Progenitor cell of endocrine pancreas (in vitro differentiated cells): ENCODE measurements around the gene NLRC3. TPM values are rescaled to one million over a fixed set of nuclear protein-coding genes. Genes with fewer than 3 reads are reported as not detected.
A peak's percentile ranks its signal among the peaks of the same experiment; 100 is the strongest.

Experiments
- DNase-seq: peaks from one replicate; pipeline ENCODE4 v3.0.0; 2021; ENCODE audit warnings: low spot score; ENCODE audit not compliant: unreplicated experiment
- H3K27ac Mint-ChIP-seq: 2 replicates; pipeline ENCODE4 v1.8.0; 2021; ENCODE audit warnings: mild to moderate bottlenecking, moderate library complexity, mixed read lengths
- H3K27me3 Mint-ChIP-seq: 2 replicates; pipeline ENCODE4 v1.8.0; 2021; ENCODE audit warnings: mixed read lengths
- H3K36me3 Mint-ChIP-seq: 2 replicates; pipeline ENCODE4 v1.8.0; 2022; ENCODE audit warnings: mixed read lengths; ENCODE audit not compliant: insufficient read depth
- H3K4me1 Mint-ChIP-seq: 2 replicates; pipeline ENCODE4 v1.8.0; 2021; ENCODE audit warnings: low read depth, mixed read lengths
- H3K4me3 Mint-ChIP-seq: 2 replicates; pipeline ENCODE4 v1.8.0; 2021; ENCODE audit warnings: low read depth, mild to moderate bottlenecking, moderate library complexity, mixed read lengths
- H3K9me3 Mint-ChIP-seq: 2 replicates; pipeline ENCODE4 v1.8.0; 2021; ENCODE audit warnings: low read depth, mixed read lengths
- CTCF ChIP-seq: fragments of 200-600 bp; sonication (generic); IDR thresholded peaks from one replicate; pipeline ENCODE4 v1.5.0; 2021; ENCODE audit warnings: antibody characterized with exemption, mild to moderate bottlenecking; ENCODE audit not compliant: unreplicated experiment
- total RNA-seq: library from RNA; stranded (reverse); gene quantifications from 2 replicates; pipeline ENCODE4 v1.2.1, GENCODE V29; 2021

The NLRC3 gene
- total RNA-seq, 1 donor from 2014 or later = 0.14 TPM

DNA sequence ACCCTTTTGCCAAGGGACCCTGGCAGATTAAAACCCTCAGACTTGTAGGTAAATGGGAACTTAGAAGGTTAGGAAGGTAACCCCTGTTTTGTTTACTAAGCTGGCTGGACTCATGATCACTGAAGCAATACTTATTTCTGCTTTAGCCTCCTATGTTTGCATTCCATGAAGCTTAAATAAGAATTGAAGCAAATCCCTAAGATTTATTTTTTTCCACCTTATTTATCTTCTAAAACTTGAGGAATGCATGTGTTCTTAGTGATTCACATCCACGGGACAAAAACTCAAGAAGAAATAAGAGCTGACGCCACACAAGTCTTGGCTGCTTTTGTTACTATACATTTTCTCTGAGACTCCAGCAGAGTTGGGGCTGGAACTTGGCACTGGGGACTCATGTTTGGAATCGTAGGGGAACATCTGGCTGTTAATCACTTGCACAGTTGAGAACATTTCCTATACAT lies 40.9 kb downstream of the NLRC3 start:
- Mint-ChIP-seq H3K4me1 (no peaks in the 10 kb centered on the region), H3K27ac (no peak overlapping the region), H3K36me3 (peaks cover 34% of the 10 kb centered on the region), H3K4me3 (no peak overlapping the region), H3K9me3 (no peaks in the 10 kb centered on the region), H3K27me3 (no peaks in the 10 kb centered on the region)
- DNase-seq = no peak
- TF ChIP-seq CTCF = no peak

DNA sequence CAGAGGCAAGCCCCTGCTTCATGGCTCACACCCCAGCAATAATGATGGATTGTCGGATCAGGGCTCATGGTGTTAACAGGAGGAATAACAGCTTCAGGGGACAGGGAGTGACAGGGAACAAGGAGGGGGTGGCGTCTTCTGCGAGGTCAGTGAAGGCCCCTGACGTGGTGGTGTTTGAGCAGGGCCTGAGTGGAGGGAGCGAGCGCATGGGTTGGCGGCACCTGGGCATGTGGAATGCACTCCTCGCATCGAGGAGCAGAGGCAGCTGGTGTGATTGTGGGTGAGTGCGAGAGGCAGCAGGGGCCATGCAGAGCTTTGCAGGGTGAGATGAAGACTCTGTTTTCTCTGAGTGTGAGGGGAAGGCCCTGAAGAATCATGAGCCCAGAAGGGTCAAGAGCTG lies 43.1 kb downstream of the NLRC3 start:
- Mint-ChIP-seq H3K27ac (peak overlapping the region; percentile 38), H3K9me3 (no peaks in the 10 kb centered on the region), H3K4me3 (no peak overlapping the region), H3K4me1 (no peaks in the 10 kb centered on the region), H3K36me3 (peaks cover 36% of the 10 kb centered on the region), H3K27me3 (no peaks in the 10 kb centered on the region)
- DNase-seq = no peak
- no peak for TF ChIP-seq CTCF

DNA sequence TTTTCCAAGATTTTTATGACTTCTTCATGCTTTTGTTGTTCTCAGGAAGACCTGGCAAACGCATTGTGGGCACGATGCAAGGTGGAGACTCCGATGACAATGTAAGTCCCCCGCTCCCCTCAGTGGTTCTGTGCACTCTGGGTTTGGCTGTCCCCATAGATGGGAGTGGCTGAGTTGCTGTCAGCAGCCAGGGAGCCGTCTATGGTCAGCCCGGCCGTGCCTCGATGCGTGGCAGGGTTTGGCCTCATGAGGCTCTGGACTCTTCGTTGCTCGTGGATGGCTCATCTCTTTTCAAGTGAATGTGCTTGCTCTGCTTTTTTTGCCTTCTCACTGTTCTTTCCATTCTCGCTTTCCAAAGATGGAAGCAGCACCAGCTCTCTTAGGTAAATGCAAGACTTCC lies 44.5 kb downstream of the NLRC3 start:
- no peaks in the 10 kb centered on the region for H3K4me1 Mint-ChIP-seq
- H3K36me3 Mint-ChIP-seq = peaks cover 48% of the 10 kb centered on the region
- no peak overlapping the region for H3K4me3 Mint-ChIP-seq
- no peak overlapping the region for H3K27ac Mint-ChIP-seq
- peaks cover 6% of the 10 kb centered on the region for H3K9me3 Mint-ChIP-seq
- no peaks in the 10 kb centered on the region for H3K27me3 Mint-ChIP-seq
- TF ChIP-seq CTCF = no peak
- no peak for DNase-seq

DNA sequence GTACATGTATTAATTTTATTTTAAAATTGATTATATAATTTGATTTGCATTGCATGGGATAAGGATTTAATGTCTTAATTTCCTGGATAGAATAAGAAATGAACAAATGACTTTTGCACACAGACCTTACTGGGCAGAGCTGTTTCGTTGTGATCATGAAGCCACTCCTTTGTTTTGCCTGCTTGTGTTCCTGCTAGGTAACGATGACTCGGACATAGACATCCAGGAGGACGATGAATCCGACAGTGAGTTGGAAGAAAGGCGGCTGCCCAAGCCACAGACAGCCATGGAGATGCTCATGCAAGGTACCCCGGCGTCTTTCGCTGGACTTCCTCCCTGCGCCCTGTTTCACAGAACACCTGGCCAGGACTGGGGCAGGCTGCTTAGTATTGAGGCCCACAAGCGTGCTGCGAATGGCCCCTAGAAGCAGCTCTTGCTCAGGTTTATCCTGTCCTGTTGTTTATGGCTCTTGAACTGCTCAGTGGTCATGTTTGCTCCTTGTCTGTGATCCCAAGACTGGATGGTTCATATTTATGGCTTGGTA lies 46.8 kb downstream of the NLRC3 start:
- Mint-ChIP-seq H3K9me3 (peaks cover 9% of the 10 kb centered on the region), H3K4me1 (no peaks in the 10 kb centered on the region), H3K27me3 (no peaks in the 10 kb centered on the region), H3K27ac (no peak overlapping the region), H3K4me3 (no peak overlapping the region), H3K36me3 (peaks cover 53% of the 10 kb centered on the region)
- DNase-seq = no peak
- TF ChIP-seq CTCF = no peak

GRCh38 chr16:3529175-3529574 lies 48.0 kb downstream of the NLRC3 start:
- Mint-ChIP-seq H3K36me3 (peaks cover 49% of the 10 kb centered on the region), H3K27me3 (no peaks in the 10 kb centered on the region), H3K4me3 (no peak overlapping the region), H3K4me1 (no peaks in the 10 kb centered on the region), H3K27ac (no peak overlapping the region), H3K9me3 (peaks cover 9% of the 10 kb centered on the region)
- no peak for TF ChIP-seq CTCF
- DNase-seq = no peak
